DMS153 treated with DMSO at 0.1 percent for 48 hours (cell line): ENCODE data around the gene ADI1.

ENCODE experiments used
- DNase-seq: peaks from one replicate; lab custom pipeline; 2025; ENCODE audit not compliant: unreplicated experiment; lab: John Stamatoyannopoulos, UW

ADI1 gene

DNA sequence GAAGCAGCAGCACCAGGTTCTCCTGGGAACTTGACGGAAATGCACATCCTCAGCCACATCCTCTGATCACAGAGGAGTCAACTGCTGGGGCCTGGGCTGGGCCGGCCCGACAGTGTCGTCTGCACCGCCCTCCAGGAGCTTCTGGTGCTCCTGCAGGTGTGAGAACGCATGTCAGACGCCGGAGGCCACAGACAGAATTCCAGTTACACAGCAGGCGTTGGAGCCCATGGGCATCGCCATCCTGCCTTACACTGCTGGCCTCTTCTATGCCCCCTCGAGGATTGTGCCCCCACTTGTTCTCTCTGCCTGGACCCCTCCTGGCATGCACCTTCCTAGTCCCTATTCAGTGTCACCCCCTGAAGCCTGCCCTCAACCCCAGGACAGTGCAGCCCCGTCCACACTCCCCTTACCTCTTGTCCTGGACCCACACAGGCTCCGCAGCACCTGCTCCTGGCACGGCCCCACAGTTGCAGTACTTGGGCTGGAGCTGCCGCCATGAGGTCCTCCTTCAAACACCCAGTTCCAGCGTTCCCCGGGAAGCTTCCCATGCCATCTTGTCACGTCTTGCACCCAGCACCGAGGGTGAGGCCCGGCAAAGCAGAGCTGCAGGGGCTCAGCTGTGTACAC is 37.5 kb downstream of the ADI1 start:
- DNase-seq: no peak

DNA sequence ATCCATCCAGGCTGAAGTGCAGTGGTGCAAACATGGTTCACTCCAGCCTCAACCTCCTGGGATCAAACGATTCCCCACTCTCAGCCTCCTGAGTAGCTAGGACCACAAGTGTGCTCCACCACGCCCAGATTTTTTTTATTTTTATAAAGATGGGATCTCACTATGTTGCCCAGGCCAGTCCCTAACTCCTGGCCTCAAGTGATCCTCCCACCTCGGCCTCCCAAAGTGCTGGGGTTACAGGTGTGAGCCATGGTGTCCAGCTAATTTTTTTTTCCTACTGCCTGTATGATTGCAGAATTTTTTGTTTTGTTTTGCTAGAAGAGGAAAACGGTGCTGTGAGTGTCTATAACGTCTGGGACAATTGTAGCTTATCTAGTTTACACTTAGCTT is 38.3 kb downstream of the ADI1 start:
- DNase-seq: no peak

DNA sequence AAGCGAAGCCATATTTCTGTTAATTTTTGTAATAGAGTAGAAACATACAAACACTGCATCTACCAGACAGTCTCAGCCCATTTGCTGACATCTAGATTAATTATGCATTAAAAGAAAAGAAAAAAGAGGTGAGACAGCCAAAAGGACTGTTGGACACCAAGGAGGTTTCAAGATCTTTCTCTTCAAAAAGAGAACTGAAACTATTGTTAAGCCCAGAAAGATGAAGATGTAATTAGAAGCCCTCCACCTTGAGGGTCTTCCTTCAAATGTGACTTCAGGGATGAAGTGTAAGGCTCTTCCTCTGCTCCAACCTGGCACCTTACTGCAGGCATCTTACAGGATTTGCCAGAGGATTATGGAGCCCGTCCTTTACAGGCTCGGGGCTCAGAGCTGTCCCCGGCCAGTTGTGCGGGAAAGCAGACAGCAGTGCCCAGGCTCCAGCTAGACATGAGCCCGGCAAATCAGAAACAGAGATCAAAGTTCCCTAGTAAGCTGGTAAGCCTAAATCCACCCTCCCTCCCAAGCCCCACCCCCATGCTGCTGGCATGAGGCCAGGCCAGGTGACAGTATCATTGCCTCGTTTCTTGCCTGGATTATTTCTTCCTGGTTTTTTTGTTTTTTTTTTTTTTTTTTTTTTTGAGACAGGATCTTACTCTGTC is 38.9 kb downstream of the ADI1 start:
- peak; percentile 36 for DNase-seq

- DNase-seq: peak; percentile 8
Measured at GRCh38 chr2:3479430-3480320, 39.7 kb downstream of the ADI1 start.

GRCh38 chr2:3478846-3479385 is 40.4 kb downstream of the ADI1 start:
- no peak for DNase-seq

DNA sequence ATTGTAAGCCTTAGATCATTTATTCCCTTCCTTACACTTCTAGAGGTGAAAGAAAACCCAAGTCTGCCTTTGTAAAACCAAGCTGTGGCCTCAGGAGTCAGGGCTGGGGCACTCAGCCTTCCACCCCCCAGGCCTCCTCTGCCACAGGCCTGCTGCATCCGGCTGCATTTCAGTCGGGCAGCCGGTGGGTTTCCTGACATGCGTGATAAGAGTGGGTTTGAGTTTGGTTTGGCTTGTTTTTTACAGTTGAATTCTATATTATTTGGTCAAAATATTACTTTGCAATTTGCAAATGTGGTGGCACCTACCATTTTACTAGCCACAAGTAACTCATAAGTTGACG is 42.4 kb downstream of the ADI1 start:
- no peak for DNase-seq

DNA sequence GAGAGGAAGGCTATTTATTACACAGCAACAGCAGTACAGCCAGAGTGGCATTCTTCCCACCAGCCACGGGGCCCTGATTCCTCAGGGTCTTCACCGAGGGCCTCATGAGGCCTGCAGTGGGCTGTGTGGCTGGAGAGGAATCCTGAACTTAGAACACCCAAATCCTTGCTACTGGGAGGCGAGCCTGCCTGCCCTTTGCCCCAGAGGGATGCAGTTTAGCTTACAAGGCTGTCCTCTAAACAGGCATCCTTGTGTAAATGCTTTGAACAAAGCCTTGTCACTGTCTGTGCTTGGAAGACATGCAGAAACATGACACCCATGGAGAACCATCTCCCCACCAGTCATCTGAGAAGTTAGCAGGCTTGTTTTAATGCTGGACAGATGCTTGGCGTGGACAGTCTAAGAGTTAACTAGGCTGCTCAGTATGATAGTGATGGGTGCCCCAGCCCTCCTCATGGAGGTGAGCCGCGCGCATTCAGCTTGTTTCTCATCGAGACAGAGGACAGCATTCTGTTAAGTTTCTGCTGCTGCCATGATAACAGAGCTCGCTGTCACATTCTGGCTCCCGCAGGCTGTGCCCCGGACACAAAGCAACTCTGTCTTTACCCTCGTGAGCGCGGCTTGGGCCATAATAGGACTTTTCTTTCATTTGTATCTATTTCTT is 42.9 kb downstream of the ADI1 start:
- DNase-seq: no peak

- no peak for DNase-seq
Measured at GRCh38 chr2:3475771-3476170, 43.6 kb downstream of the ADI1 start.

GRCh38 chr2:3472966-3473365 is 46.4 kb downstream of the ADI1 start:
- no peak for DNase-seq

DNA sequence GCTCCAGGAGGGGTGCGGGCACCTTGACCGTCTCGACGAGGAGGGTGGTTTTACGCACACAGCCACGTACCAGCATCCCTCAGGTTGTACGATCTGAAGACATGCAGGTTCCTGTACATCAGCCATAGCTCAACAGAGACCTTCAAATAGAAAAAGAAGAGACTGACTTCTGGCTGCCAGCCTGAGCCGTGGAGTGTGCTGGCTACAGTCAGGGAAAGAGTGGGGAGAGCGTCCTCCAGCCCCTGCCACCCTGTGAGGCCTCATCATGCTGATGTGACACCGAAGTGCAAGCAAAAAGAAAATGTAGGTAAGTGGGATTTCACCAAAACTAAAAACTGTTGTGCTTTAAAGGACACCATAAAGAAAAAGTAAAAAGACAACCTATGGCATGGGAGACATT is 47.0 kb downstream of the ADI1 start:
- DNase-seq: no peak

- no peak for DNase-seq
Measured at GRCh38 chr2:3470856-3471737, 48.2 kb downstream of the ADI1 start.

GRCh38 chr2:3470166-3470651 is 49.1 kb downstream of the ADI1 start:
- no peak for DNase-seq

DNA sequence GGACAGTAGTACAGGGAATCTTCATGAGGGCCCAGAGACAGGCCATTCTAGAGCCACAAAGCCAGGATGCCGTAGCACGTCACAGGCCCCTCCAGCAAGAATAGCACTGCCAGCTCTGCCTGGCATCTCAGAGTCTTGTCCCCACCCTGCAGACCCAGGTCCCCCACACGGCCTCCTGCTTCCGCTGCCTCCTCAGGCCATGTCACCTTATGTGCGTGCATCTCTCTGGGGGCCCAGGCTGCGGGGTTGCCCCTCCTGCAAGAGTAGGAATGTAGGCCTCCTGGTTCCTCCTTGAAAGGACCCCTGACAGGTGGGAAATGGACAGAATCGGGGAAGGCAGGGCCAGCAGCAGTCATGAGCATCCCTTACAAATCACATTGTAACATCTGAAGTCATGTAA is 49.8 kb downstream of the ADI1 start:
- DNase-seq: no peak

- no peak for DNase-seq
Measured at GRCh38 chr2:3468296-3468988, 50.9 kb downstream of the ADI1 start.

GRCh38 chr2:3467654-3468053 is 51.7 kb downstream of the ADI1 start:
- no peak for DNase-seq

DNA sequence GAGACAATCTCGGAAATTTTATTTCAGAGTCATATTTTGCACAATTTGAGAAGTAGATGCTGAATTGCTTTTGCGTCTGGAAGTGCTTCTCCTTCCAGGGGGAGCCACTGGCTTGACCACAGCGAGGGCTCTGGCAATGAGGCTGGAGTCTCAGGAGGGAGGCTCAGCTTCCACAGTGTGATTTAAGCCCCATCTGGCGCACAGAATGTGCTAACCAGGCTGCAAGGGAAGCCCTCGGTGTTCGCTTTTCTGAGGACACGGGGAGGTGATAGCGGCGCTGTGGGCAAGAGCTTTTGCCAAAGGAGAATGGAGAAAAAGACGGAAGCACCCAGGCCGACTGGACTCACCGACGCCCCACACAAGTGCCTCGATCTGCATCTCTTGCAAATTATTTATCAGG is 52.4 kb downstream of the ADI1 start:
- no peak for DNase-seq

- DNase-seq: no peak
Measured at GRCh38 chr2:3466482-3466863, 52.9 kb downstream of the ADI1 start.

GRCh38 chr2:3465844-3466481 is 53.4 kb downstream of the ADI1 start:
- no peak for DNase-seq

DNA sequence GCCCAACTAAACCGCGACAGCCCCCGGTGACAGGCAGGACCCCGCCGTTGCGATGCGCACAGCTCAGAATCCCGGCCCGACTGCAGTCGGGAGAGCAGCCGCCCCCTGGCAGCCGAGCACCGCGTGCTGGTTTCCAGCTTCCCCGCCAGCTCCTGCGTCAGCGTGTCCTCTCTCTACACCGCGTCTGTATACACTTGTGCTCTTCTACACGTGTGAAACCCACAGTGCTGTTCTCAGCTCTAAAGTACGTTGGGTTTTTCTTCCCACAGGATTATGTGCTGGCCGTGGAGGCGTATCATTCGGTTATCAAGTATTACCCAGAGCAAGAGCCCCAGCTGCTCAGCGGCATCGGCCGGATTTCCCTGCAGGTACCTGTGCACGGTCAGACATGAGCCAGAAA is 54.0 kb downstream of the ADI1 start:
- no peak for DNase-seq
